Testis (tissue), 3 donors: ENCODE data around the gene MRPL53. TPM values are rescaled to one million over a fixed set of nuclear protein-coding genes. Genes with fewer than 3 reads are reported as not detected.

Experiments
- DNase-seq: peaks from one replicate; pipeline ENCODE4 v3.0.0-alpha.2; 2019
- H3K27ac ChIP-seq, 2 donors: fragments of 200-600 bp; sonication (generic); one replicate each; pipeline ENCODE4 v1.5.1; 2019
- H3K27me3 ChIP-seq: fragments of 200-600 bp; sonication (generic); one replicate; pipeline ENCODE4 v1.5.1; 2019
- H3K36me3 ChIP-seq: fragments of 200-600 bp; sonication (generic); one replicate; pipeline ENCODE4 v1.5.1; 2017; ENCODE audit warnings: low read depth; ENCODE audit errors: missing control alignments
- H3K4me1 ChIP-seq: fragments of 200-600 bp; sonication (generic); one replicate; pipeline ENCODE4 v1.5.1; 2019
- H3K4me3 ChIP-seq, 2 donors: fragments of 200-600 bp; sonication (generic); one replicate each; pipeline ENCODE4 v1.5.1; 2017 to 2019
- H3K9me3 ChIP-seq: fragments of 200-600 bp; sonication (generic); one replicate; pipeline ENCODE4 v1.5.1; 2017
- CTCF ChIP-seq, 3 experiments: fragments of 450-650 bp in 2 of 3; fragments of 200-600 bp in 1 of 3; sonication (generic) in 1 of 3; IDR thresholded peaks; one replicate each; pipeline ENCODE4 v1.5.1; 2016 to 2019; ENCODE audit warnings: antibody characterized with exemption in 3 of 3, mild to moderate bottlenecking in 2 of 3, moderate library complexity in 1 of 3
- POLR2A ChIP-seq: fragments of 450-650 bp; IDR thresholded peaks from one replicate; pipeline ENCODE4 v1.6.1; 2017; ENCODE audit warnings: antibody characterized with exemption, mild to moderate bottlenecking, moderate library complexity
- WGBS, 2 donors: methylation state at CpG; one replicate each; pipeline ENCODE4 v1.1.5; 2018; 5-methylcytosine and 5-hydroxymethylcytosine counted together
- intact Hi-C: fragments of 100-400 bp; cut with DNase I; formaldehyde crosslinking; loops from one replicate; pipeline ENCODE4 v1.15.1; 2023; ENCODE audit warnings: low total_unique reads
- polyA plus RNA-seq: library from polyadenylated mRNA; stranded (reverse); fragments of 350-450 nt; fragmentation: Illumina TruSeq; extraction: RNeasy Lipid Tissue Mini Kit (QIAGEN cat#74804); gene quantifications from one replicate; pipeline ENCODE4 v1.2.3, GENCODE V29; 2014; ENCODE audit warnings: low read depth, low replicate concordance; ENCODE audit not compliant: insufficient read depth
- total RNA-seq, 2 donors: library from RNA; depleted of rRNA; stranded (reverse); fragments of >200 nt; gene quantifications; one replicate each; pipeline ENCODE4 v1.2.3, GENCODE V29; 2016

Gene MRPL53
- total and polyA plus RNA-seq, 3 donors from 2014 or later, result 23.6 to 64.8 (median 46.0) TPM

- Histone ChIP-seq H3K4me1 (no peaks in the 10 kb centered on the region), H3K9me3 (no peaks in the 10 kb centered on the region), H3K36me3 (no peaks in the 10 kb centered on the region), H3K4me3 (no peak overlapping the region), H3K27ac (no peak overlapping the region), H3K27me3 (no peaks in the 10 kb centered on the region)
- DNase-seq, result no peak
- intact Hi-C loops, result no loop called here
- no peak for TF ChIP-seq CTCF (IDR thresholded peaks at IDR 0.05)
- TF ChIP-seq POLR2A, result no peak
- WGBS, 2 donors, result 87 to 92% methylated on average over 12 to 14 of the region's 14 CpGs
Measured at GRCh38 chr2:74426181-74426758, 46.2 kb downstream of the MRPL53 start.

GRCh38 chr2:74425523-74425922, 47.0 kb downstream of the MRPL53 start:
- H3K27ac ChIP-seq, result no peak overlapping the region
- no peaks in the 10 kb centered on the region for H3K9me3 ChIP-seq
- H3K4me1 ChIP-seq, result no peaks in the 10 kb centered on the region
- TF ChIP-seq CTCF (IDR thresholded peaks at IDR 0.05) (no peak), POLR2A (no peak)
- 49 to 77% methylated on average over 3 to 7 of the region's 7 CpGs for WGBS, 2 donors
- intact Hi-C loops, result no loop called here
- no peak for DNase-seq
- no peaks in the 10 kb centered on the region for H3K36me3 ChIP-seq
- H3K4me3 ChIP-seq, result no peak overlapping the region
- no peaks in the 10 kb centered on the region for H3K27me3 ChIP-seq

GRCh38 chr2:74424995-74425406, 47.5 kb downstream of the MRPL53 start:
- intact Hi-C loops, result no loop called here
- WGBS, 2 donors, result 87 to 95% methylated on average over 4 to 5 of the region's 5 CpGs
- TF ChIP-seq CTCF (IDR thresholded peaks at IDR 0.05) (no peak), POLR2A (no peak)
- H3K27me3 ChIP-seq, result no peaks in the 10 kb centered on the region
- H3K4me3 ChIP-seq, result no peak overlapping the region
- no peaks in the 10 kb centered on the region for H3K4me1 ChIP-seq
- H3K27ac ChIP-seq, result no peak overlapping the region
- H3K9me3 ChIP-seq, result no peaks in the 10 kb centered on the region
- DNase-seq, result no peak
- H3K36me3 ChIP-seq, result no peaks in the 10 kb centered on the region

GRCh38 chr2:74424139-74424992, 48.1 kb downstream of the MRPL53 start:
- no peaks in the 10 kb centered on the region for H3K36me3 ChIP-seq
- H3K4me3 ChIP-seq, result no peak overlapping the region
- H3K27ac ChIP-seq, result no peak overlapping the region
- DNase-seq, result no peak
- TF ChIP-seq POLR2A, result no peak
- WGBS, 2 donors, result 79 to 84% methylated on average over 5 of the region's 5 CpGs
- no peaks in the 10 kb centered on the region for H3K27me3 ChIP-seq
- intact Hi-C loops, result no loop called here
- no peaks in the 10 kb centered on the region for H3K9me3 ChIP-seq
- H3K4me1 ChIP-seq, result no peaks in the 10 kb centered on the region

- intact Hi-C loops, result no loop called here
- Histone ChIP-seq H3K27ac (no peak overlapping the region), H3K4me1 (no peaks in the 10 kb centered on the region), H3K27me3 (no peaks in the 10 kb centered on the region), H3K4me3 (no peak overlapping the region), H3K36me3 (no peaks in the 10 kb centered on the region), H3K9me3 (no peaks in the 10 kb centered on the region)
- no peak for DNase-seq
- no peak for TF ChIP-seq POLR2A
- WGBS, 2 donors, result 71 to 74% methylated on average over 9 of the region's 9 CpGs
Measured at GRCh38 chr2:74423231-74424095, 49.0 kb downstream of the MRPL53 start.

Other genes starting within 250 kb of the MRPL53 start
- 100 to 1,000 TPM; 113 to 188 TPM for gene SLC4A5, start 129.3 kb downstream of the MRPL53 start, total RNA-seq
- 40.3 TPM for gene SLC4A5, start 129.3 kb downstream of the MRPL53 start, polyA plus RNA-seq
- gene DCTN1, start 92.4 kb downstream of the MRPL53 start, total RNA-seq, result 100 to 1,000 TPM; 321 to 403 TPM
- gene DCTN1, start 92.4 kb downstream of the MRPL53 start, polyA plus RNA-seq, result 277 TPM
- gene C2orf81, start 51.1 kb downstream of the MRPL53 start, total RNA-seq, result 10 to 100 TPM; 10.4 to 15.7 TPM
- gene C2orf81, start 51.1 kb downstream of the MRPL53 start, polyA plus RNA-seq, result 23.1 TPM
- gene WDR54, start 51.0 kb downstream of the MRPL53 start, total RNA-seq, result 10 to 100 TPM; 27.5 to 31.7 TPM
- 90.6 TPM for gene WDR54, start 51.0 kb downstream of the MRPL53 start, polyA plus RNA-seq
- 10 to 100 TPM; 11.1 to 12.8 TPM for gene RTKN, start 30.7 kb downstream of the MRPL53 start, total RNA-seq
- 8.8 TPM for gene RTKN, start 30.7 kb downstream of the MRPL53 start, polyA plus RNA-seq
- 10 to 100 TPM; 23.1 to 27.9 TPM for gene INO80B, start 17.6 kb downstream of the MRPL53 start, total RNA-seq
- 59.3 TPM for gene INO80B, start 17.6 kb downstream of the MRPL53 start, polyA plus RNA-seq
- gene WBP1, start 14.2 kb downstream of the MRPL53 start, total RNA-seq, result 10 to 100 TPM; 73.8 to 84.3 TPM
- 80.8 TPM for gene WBP1, start 14.2 kb downstream of the MRPL53 start, polyA plus RNA-seq
- gene MOGS, start 7.3 kb downstream of the MRPL53 start, total RNA-seq, result 10 to 100 TPM; 44.8 to 45.7 TPM
- 41.3 TPM for gene MOGS, start 7.3 kb downstream of the MRPL53 start, polyA plus RNA-seq
- gene CCDC142, start 10.3 kb upstream of the MRPL53 start, total RNA-seq, result 10 to 100 TPM; 29.4 to 30.2 TPM
- gene CCDC142, start 10.3 kb upstream of the MRPL53 start, polyA plus RNA-seq, result 15.5 TPM
- gene TTC31, start 10.4 kb upstream of the MRPL53 start, total RNA-seq, result 10 to 100 TPM; 30.1 to 36.2 TPM
- gene TTC31, start 10.4 kb upstream of the MRPL53 start, polyA plus RNA-seq, result 19.6 TPM
- gene LBX2, start 26.9 kb upstream of the MRPL53 start, total RNA-seq, result 1 to 10 TPM in 1 of 2 donors, not detected in 1; 1.4 TPM
- gene LBX2, start 26.9 kb upstream of the MRPL53 start, polyA plus RNA-seq, result 0.33 TPM
- gene PCGF1, start 35.0 kb upstream of the MRPL53 start, total RNA-seq, result 10 to 100 TPM; 17.0 to 20.1 TPM
- 25.3 TPM for gene PCGF1, start 35.0 kb upstream of the MRPL53 start, polyA plus RNA-seq
- 1 to 10 TPM; 1.3 to 4.5 TPM for gene TLX2, start 41.8 kb upstream of the MRPL53 start, total RNA-seq
- gene TLX2, start 41.8 kb upstream of the MRPL53 start, polyA plus RNA-seq, result 1.1 TPM
- under 1 TPM in 1 of 2 donors, not detected in 1; 0.43 TPM for gene DQX1, start 53.6 kb upstream of the MRPL53 start, total RNA-seq
- gene DQX1, start 53.6 kb upstream of the MRPL53 start, polyA plus RNA-seq, result 0.86 TPM
- 100 to 1,000 TPM; 141 to 169 TPM for gene AUP1, start 57.0 kb upstream of the MRPL53 start, total RNA-seq
- 107 TPM for gene AUP1, start 57.0 kb upstream of the MRPL53 start, polyA plus RNA-seq
- gene HTRA2, start 57.3 kb upstream of the MRPL53 start, total RNA-seq, result 10 to 100 TPM; 36.5 to 46.8 TPM
- 45.8 TPM for gene HTRA2, start 57.3 kb upstream of the MRPL53 start, polyA plus RNA-seq
- 10 to 100 TPM; 13.1 to 15.2 TPM for gene LOXL3, start 81.3 kb upstream of the MRPL53 start, total RNA-seq
- 10.5 TPM for gene LOXL3, start 81.3 kb upstream of the MRPL53 start, polyA plus RNA-seq
- gene DOK1, start 82.0 kb upstream of the MRPL53 start, total RNA-seq, result 10 to 100 TPM; 11.2 to 19.3 TPM
- gene DOK1, start 82.0 kb upstream of the MRPL53 start, polyA plus RNA-seq, result 9.3 TPM
- 10 to 100 TPM; 11.7 to 14.0 TPM for gene M1AP, start 175.7 kb upstream of the MRPL53 start, total RNA-seq
- 21.4 TPM for gene M1AP, start 175.7 kb upstream of the MRPL53 start, polyA plus RNA-seq
- 10 to 100 TPM; 13.3 to 14.3 TPM for gene SEMA4F, start 181.6 kb upstream of the MRPL53 start, total RNA-seq
- 9.1 TPM for gene SEMA4F, start 181.6 kb upstream of the MRPL53 start, polyA plus RNA-seq